Gastrocnemius medialis (tissue), 4 donors: ENCODE measurements around the gene DNASE1L1. TPM values are rescaled to one million over a fixed set of nuclear protein-coding genes. Genes with fewer than 3 reads are reported as not detected.

Experiments used
- ATAC-seq, 2 donors: fragments of 150-250 bp; one replicate each; pipeline ENCODE4 v1.9.1; 2016
- DNase-seq, 2 donors: peaks; one replicate each; pipeline ENCODE4 v3.0.0-alpha.2; 2019
- H3K27ac ChIP-seq, 4 donors: fragments of 200-600 bp; sonication (generic); 1 replicate in 1 of 4; 2 replicates in 3 of 4; pipeline ENCODE4 v1.5.1; 2016 to 2018; ENCODE audit warnings: mild to moderate bottlenecking in 2 of 4, moderate library complexity in 1 of 4
- H3K27me3 ChIP-seq, 3 donors: fragments of 200-600 bp; sonication (generic) in 2 of 3; 1 replicate in 1 of 3; 2 replicates in 2 of 3; pipeline versions ENCODE4 v1.5.1 to v1.6.0; 2016 to 2019; ENCODE audit warnings: mild to moderate bottlenecking in 1 of 3, moderate library complexity in 1 of 3
- H3K36me3 ChIP-seq, 2 donors: fragments of 200-600 bp; sonication (generic) in 1 of 2; one replicate each; pipeline ENCODE4 v1.5.1; 2017 to 2018
- H3K4me1 ChIP-seq, 2 donors: fragments of 200-600 bp; sonication (generic) in 1 of 2; one replicate each; pipeline ENCODE4 v1.5.1; 2016 to 2017; ENCODE audit warnings: mild to moderate bottlenecking in 2 of 2
- H3K4me3 ChIP-seq, 4 donors: fragments of 200-600 bp; sonication (generic) in 3 of 4; 1 replicate in 1 of 4; 2 replicates in 3 of 4; pipeline ENCODE4 v1.5.1; 2016 to 2019; ENCODE audit warnings: mild to moderate bottlenecking in 2 of 4
- H3K9me3 ChIP-seq, 3 donors: fragments of 200-600 bp; sonication (generic) in 2 of 3; 1 replicate in 1 of 3; 2 replicates in 2 of 3; pipeline ENCODE4 v1.5.1; 2016 to 2019
- CTCF ChIP-seq, 5 experiments: fragments of 450-650 bp in 3 of 5; fragments of 200-600 bp in 2 of 5; sonication (generic) in 2 of 5; IDR thresholded peaks in 4 of 5; conservative IDR thresholded peaks in 1 of 5; 1 replicate in 4 of 5; 2 replicates in 1 of 5; pipeline ENCODE4 v1.5.1; 2016 to 2019; ENCODE audit warnings: antibody characterized with exemption in 5 of 5, mild to moderate bottlenecking in 3 of 5, moderate library complexity in 3 of 5
- POLR2A ChIP-seq, 2 donors: fragments of 450-650 bp; IDR thresholded peaks; one replicate each; pipeline ENCODE4 v1.6.1; 2017; ENCODE audit warnings: antibody characterized with exemption in 2 of 2, mild to moderate bottlenecking in 2 of 2, moderate library complexity in 2 of 2
- in situ Hi-C, 4 donors: fragments of 200-750 bp; cut with MboI; loops; one replicate each; pipeline versions ENCODE4 v1.15.0 to v1.8.0; 2017; ENCODE audit warnings: low sequenced_read_pairs in 4 of 4
- intact Hi-C: fragments of 100-400 bp; cut with DNase I; formaldehyde crosslinking; loops from one replicate; pipeline ENCODE4 v1.15.1; 2023; ENCODE audit warnings: low total_unique reads
- total RNA-seq, 4 donors: library from RNA; depleted of rRNA; stranded (reverse); fragments of >200 nt; gene quantifications; one replicate each; pipeline versions ENCODE4 v1.1.0 to v1.2.3, GENCODE V29; 2016

Gene DNASE1L1
- total RNA-seq, 4 donors from 2014 or later = 88.4 to 148 (median 116) TPM

GRCh38 chrX:154417157-154417556 lies 8.1 kb upstream of the DNASE1L1 start:
- Histone ChIP-seq H3K4me3 (no peak overlapping the region), H3K36me3 (no peaks in the 10 kb centered on the region), H3K9me3 (no peaks in the 10 kb centered on the region), H3K27me3 (no peaks in the 10 kb centered on the region), H3K4me1 (peaks cover 0 to 7% of the 10 kb centered on the region in 2 donors), H3K27ac (no peak overlapping the region)
- intact Hi-C loops (no loop called here), in situ Hi-C loops (loop anchor here in 2 of 4 donors (25.0 kb wide), 1 partner anchor 120 kb away; the partner anchor contains the start of genes G6PD (in 2 of the 2) and IKBKG (in 2 of the 2))
- TF ChIP-seq CTCF (IDR thresholded peaks at IDR 0.05 in 4 of 5, conservative IDR thresholded peaks at IDR 0.05 in 1 of 5) = no peak
- no peak for TF ChIP-seq POLR2A (IDR thresholded peaks at IDR 0.05)
- DNase-seq (no peak), ATAC-seq (peak in 1 of 2 donors; percentile 43)

- peak overlapping the region in 2 of 4 donors; percentile 91 to 98 for H3K27ac ChIP-seq
- no peaks in the 10 kb centered on the region for H3K9me3 ChIP-seq
- H3K36me3 ChIP-seq = no peaks in the 10 kb centered on the region
- intact Hi-C loops = loop anchor here (5.0 kb wide), 1 partner anchor 74 kb away; the partner anchor contains the start of gene UBL4A
- in situ Hi-C loops = loop anchor here in 2 of 4 donors (25.0 kb wide), 1 partner anchor 124 kb away; the partner anchor contains the start of genes G6PD (in 2 of the 2) and IKBKG (in 2 of the 2)
- no peak for TF ChIP-seq CTCF (IDR thresholded peaks at IDR 0.05 in 4 of 5, conservative IDR thresholded peaks at IDR 0.05 in 1 of 5)
- DNase-seq (no peak), ATAC-seq (no peak)
- no peaks in the 10 kb centered on the region for H3K27me3 ChIP-seq
- no peak overlapping the region for H3K4me3 ChIP-seq
- H3K4me1 ChIP-seq = peaks cover 7 to 27% of the 10 kb centered on the region in 2 donors
Observed at GRCh38 chrX:154413142-154413541, 4.1 kb upstream of the DNASE1L1 start.

- H3K36me3 ChIP-seq = no peaks in the 10 kb centered on the region
- H3K4me1 ChIP-seq = peaks cover 12 to 32% of the 10 kb centered on the region in 2 donors
- peak overlapping the region; percentile 67 to 90 (median 78) for H3K4me3 ChIP-seq
- in situ Hi-C loops = loop anchor here in 2 of 4 donors (25.0 kb wide), 1 partner anchor 125 kb away; the partner anchor contains the start of genes G6PD (in 2 of the 2) and IKBKG (in 2 of the 2)
- ATAC-seq (no peak), DNase-seq (no peak)
- H3K27me3 ChIP-seq = no peaks in the 10 kb centered on the region
- H3K9me3 ChIP-seq = no peaks in the 10 kb centered on the region
- H3K27ac ChIP-seq = peak overlapping the region; percentile 91 to 98 (median 98)
- intact Hi-C loops = loop anchor here (5.0 kb wide), 1 partner anchor 75 kb away; the partner anchor contains the start of gene UBL4A
- no peak for TF ChIP-seq CTCF (IDR thresholded peaks at IDR 0.05 in 4 of 5, conservative IDR thresholded peaks at IDR 0.05 in 1 of 5)
- no peak for TF ChIP-seq POLR2A (IDR thresholded peaks at IDR 0.05)
Observed at GRCh38 chrX:154412468-154412867, 3.4 kb upstream of the DNASE1L1 start.

- H3K27ac ChIP-seq = peak overlapping the region; percentile 91 to 98 (median 98)
- DNase-seq (peak; percentile 62 to 73), ATAC-seq (peak; percentile 66 to 73)
- H3K9me3 ChIP-seq = no peaks in the 10 kb centered on the region
- H3K27me3 ChIP-seq = no peaks in the 10 kb centered on the region
- peaks cover 12 to 32% of the 10 kb centered on the region in 2 donors for H3K4me1 ChIP-seq
- TF ChIP-seq CTCF (IDR thresholded peaks at IDR 0.05 in 4 of 5, conservative IDR thresholded peaks at IDR 0.05 in 1 of 5) (no peak), POLR2A (IDR thresholded peaks at IDR 0.05) (peak in 1 of 2 donors; percentile 45)
- in situ Hi-C loops (loop anchor here in 2 of 4 donors (25.0 kb wide), 1 partner anchor 125 kb away; the partner anchor contains the start of genes G6PD (in 2 of the 2) and IKBKG (in 2 of the 2)), intact Hi-C loops (loop anchor here (2.0 to 5.0 kb wide), 2 partner anchors 25 to 75 kb away; partner anchors contain the start of genes GDI1 and UBL4A)
- no peaks in the 10 kb centered on the region for H3K36me3 ChIP-seq
- peak overlapping the region; percentile 67 to 90 (median 78) for H3K4me3 ChIP-seq
Observed at GRCh38 chrX:154411981-154412340, 2.9 kb upstream of the DNASE1L1 start.
